GM19328 (cell line): ENCODE measurements around the gene SLC16A13.
"Not testable (repeated sequence)": the region's sequence is repeated elsewhere in the genome, so short reads cannot be mapped to it uniquely, and the experiment has no call there.

ENCODE experiments used
- ATAC-seq: cut with Tn5 transposase; IDR thresholded peaks from one replicate; pipeline ENCODE4 v1.9.1; 2021; ENCODE audit warnings: mild to moderate bottlenecking, moderate library complexity; ENCODE audit not compliant: unreplicated experiment

SLC16A13 gene

GRCh38 chr17:7060165-7060891, 24.5 kb downstream of the SLC16A13 start:
- no peak for ATAC-seq

- no peak for ATAC-seq
These were observed 27.8 kb downstream of the SLC16A13 start for GRCh38 chr17:7063518-7064094.

GRCh38 chr17:7064261-7064660, 28.4 kb downstream of the SLC16A13 start:
- no peak for ATAC-seq

- no peak for ATAC-seq
These were observed 31.4 kb downstream of the SLC16A13 start for GRCh38 chr17:7067198-7067597.

GRCh38 chr17:7068268-7068667, 32.5 kb downstream of the SLC16A13 start:
- no peak for ATAC-seq

- no peak for ATAC-seq
These were observed 34.9 kb downstream of the SLC16A13 start for GRCh38 chr17:7070712-7071111.

GRCh38 chr17:7072406-7072805, 36.6 kb downstream of the SLC16A13 start:
- no peak for ATAC-seq

- no peak for ATAC-seq
These were observed 39.1 kb downstream of the SLC16A13 start for GRCh38 chr17:7074931-7075330.

- no peak for ATAC-seq
These were observed 42.2 kb downstream of the SLC16A13 start for GRCh38 chr17:7077911-7078546.

- no peak for ATAC-seq
These were observed 42.9 kb downstream of the SLC16A13 start for GRCh38 chr17:7078711-7079110.

GRCh38 chr17:7079581-7080455, 44.0 kb downstream of the SLC16A13 start, which contains the start of gene CLEC10A:
CLEC10A (minus strand) TSS chr17:7080251; CDS start chr17:7078812, 1,439 bp downstream.
- ATAC-seq, result no peak

GRCh38 chr17:7080456-7081041, 44.7 kb downstream of the SLC16A13 start:
- ATAC-seq, result no peak

GRCh38 chr17:7081341-7082062, 45.7 kb downstream of the SLC16A13 start:
- no peak for ATAC-seq

- no peak for ATAC-seq
These were observed 47.8 kb downstream of the SLC16A13 start for GRCh38 chr17:7083592-7083991.

- no peak for ATAC-seq
These were observed 48.3 kb downstream of the SLC16A13 start for GRCh38 chr17:7084088-7084487.

GRCh38 chr17:7088442-7088841, 52.6 kb downstream of the SLC16A13 start:
- ATAC-seq, result not testable (repeated sequence)

- ATAC-seq, result not testable (repeated sequence)
These were observed 53.8 kb downstream of the SLC16A13 start for GRCh38 chr17:7089570-7089969.
